Activated CD4-positive, alpha-beta T cell treated with anti-CD3 and anti-CD28 coated beads for 1 hour (primary cell): ENCODE results near the gene PCAT7.
A peak's percentile ranks its signal among the peaks of the same experiment; 100 is the strongest.
"Not testable (repeated sequence)": the region's sequence is repeated elsewhere in the genome, so short reads cannot be mapped to it uniquely, and the experiment has no call there.

Experiments
- DNase-seq: peaks from one replicate; pipeline ENCODE4 v3.0.0-alpha.2; 2020

PCAT7 gene

GRCh38 chr9:94564279-94564678, 9.4 kb downstream of the PCAT7 start:
- not testable (repeated sequence) for DNase-seq

DNA sequence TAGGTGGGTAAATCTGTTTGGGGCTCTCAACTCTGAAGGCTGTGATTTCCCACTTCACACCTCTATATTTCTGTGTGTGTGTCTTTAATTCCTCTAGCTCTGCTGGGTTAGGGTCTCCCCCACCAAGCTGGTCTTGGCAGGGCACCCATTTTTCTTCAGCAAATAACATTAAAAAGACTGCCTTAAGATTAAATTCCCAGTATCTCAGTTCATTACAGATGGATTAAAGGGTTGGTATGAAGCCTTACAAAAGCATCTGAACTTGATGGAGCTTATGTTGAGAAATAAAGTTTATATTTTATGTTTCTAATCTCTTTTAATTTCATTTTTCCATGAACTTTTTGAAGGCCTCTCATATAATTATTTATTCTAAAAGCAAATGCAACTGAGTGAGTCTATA, 11.7 kb downstream of the PCAT7 start:
- no peak for DNase-seq

- DNase-seq = no peak
Measured at GRCh38 chr9:94567271-94567670, 12.4 kb downstream of the PCAT7 start.

- DNase-seq = no peak
Measured at GRCh38 chr9:94568250-94568889, 13.5 kb downstream of the PCAT7 start.

DNA sequence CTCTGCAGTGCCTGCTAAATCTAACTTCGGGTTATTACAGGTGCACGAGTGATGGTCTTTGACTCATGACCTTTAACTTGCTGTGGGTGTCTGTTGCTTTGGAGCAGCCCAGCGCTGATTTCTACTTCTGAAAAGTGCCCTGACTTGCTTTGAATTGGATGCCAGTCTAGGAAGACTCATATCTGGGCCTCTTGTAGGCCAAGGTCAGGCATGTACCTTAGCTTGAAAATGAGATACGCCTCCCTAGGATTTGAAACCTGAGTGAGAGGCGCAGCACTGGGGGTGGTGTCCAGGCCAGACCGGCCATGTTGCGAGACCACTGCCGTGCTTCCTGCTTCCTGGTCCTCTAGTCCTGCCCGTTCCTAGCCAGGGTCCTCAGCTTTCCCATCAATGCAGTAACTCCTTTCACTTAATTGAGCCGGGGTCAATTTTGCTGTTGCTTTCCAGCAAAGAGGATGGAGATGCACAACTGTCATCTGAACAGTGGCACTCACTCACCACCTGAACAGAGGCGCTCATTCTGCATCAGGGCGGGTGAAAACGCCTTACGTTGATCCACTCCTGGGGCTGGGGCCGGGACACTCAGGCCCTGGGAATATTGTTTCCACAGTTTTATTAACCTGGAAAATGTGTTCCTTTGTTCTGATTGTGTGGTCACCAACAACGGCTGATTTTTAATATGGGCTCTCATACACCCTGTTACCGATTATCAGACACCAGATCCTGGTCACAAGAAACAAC, 14.3 kb downstream of the PCAT7 start:
- no peak for DNase-seq

DNA sequence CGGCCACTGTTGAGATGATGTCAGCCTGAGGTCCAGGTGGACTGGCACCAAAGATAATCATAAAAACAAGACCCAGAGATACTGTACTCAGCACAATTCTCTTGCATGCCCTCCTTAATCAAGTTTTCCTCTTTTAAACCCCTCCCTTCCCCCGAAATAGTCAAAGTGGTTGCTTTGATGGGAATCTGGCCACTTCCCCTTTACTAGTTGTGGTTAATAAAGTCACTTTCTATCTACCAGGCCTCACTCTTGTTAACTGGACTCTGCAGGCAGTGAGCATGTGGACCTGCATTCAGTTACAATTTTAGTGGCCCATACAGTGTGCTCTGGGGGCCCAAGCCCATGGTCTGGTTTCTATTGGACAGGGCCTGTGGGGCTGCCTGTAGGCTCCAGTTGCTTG, 21.2 kb downstream of the PCAT7 start:
- DNase-seq = no peak

DNA sequence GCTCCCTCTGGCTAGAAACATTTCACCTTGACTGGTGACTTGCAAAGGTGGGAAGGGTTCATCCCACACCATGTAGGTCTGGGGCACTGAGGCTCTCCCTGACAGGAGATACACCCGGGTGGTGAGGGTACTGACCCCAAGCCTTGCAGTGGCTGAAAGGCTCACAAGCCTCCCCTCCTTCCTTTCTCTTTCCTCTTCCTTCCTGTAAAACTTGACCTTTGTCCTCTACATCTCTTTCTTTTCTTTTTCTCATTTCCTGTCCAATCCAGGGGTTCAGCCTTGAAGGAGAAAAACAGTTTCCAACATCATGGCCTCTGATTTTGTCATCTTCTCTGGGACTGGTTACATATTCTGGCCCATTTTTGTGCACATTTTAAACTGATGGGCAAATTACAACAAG, 22.2 kb downstream of the PCAT7 start:
- no peak for DNase-seq

DNA sequence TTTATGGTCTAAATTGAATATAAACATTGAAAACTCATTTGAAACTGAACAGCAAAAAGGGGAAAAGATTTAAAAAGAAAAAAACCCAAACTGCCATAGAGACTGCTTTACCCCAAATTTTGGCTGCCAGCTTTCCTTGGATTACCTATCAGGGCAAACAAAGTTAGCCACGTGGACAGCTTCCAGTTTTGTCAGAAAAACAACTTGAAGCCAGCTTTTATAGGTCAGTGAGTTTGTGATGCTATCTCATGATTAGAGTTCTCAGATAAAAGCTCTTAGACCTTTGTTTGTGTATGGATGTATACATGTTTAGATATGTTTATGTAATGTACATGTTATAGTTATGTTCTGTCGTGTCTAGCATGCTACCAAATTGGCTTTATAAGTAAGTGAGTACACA, 22.7 kb downstream of the PCAT7 start:
- no peak for DNase-seq

DNA sequence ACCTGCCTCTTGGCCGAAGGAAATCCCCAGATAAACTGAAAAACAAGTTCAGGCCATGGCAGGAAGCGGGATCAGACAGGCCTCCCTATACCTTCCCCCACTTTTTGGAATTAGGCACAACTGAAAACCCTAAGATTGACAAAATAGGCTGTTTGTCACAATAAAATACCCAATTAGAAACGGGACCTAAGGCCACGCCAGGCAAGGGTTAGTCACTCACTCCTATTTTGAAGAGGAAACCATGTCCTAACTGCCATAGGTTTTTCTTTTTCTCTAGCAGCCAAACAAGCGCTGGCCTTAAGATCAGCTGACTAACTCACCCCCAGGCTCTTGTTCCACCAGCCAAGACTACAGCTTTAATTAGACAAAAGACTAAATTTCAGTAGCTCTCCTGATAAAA, 26.8 kb downstream of the PCAT7 start:
- DNase-seq = no peak

DNA sequence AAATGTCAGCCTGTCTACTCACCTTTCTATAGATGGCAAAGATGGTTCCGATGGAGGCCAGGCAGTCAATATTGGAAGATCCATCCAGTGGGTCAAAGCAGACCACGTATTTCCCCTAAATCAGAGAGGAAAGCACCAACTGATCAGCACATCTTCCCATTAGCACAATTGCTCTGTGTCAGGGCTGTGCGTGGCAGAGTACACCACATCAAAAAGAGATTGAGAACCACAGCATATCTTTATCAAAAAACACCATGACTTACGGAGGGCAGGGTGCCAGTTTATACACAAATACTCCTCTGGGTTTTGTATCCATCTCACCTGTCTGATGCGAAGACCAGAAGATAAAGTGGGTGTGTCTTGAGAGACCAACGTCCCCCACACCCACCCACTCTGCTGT, 29.7 kb downstream of the PCAT7 start:
- no peak for DNase-seq

DNA sequence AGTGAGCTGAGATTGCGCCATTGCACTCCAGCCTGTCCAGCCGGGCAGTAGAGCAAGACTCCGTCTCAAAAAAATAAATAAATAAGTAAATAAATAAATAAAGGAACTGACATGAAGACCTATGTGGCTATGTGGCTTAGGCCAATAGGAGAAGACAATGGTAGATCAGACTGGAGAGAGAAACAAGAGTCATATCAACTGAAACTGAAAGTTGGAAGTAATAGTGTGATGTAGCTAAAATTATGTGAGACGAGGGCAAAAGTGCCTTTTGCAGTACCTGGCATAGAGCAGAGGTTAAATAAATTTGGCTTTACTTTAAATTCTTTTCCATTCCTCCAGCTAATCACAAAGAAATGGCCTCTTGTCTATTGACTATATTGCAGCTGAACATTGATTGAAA, 31.4 kb downstream of the PCAT7 start:
- DNase-seq = no peak

DNA sequence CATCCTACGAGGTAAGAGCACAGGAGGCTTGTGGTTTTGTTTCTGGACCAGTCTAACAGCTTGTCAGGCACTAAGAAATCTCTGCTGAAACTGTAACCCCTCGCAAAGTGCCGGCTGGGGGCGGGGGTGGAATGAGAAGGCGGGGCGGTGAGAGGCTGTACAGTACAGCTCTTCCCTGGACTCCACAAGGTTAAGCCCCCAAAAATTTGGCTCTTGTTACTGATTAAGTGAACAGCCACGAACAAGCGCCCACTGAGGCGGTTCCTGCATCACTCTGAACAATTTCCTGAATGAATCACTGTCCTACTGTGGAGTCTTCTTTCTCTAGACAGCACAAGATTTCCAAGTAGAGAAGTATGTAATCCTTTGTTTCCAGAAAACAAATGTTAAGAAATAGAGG, 31.9 kb downstream of the PCAT7 start:
- DNase-seq = no peak

DNA sequence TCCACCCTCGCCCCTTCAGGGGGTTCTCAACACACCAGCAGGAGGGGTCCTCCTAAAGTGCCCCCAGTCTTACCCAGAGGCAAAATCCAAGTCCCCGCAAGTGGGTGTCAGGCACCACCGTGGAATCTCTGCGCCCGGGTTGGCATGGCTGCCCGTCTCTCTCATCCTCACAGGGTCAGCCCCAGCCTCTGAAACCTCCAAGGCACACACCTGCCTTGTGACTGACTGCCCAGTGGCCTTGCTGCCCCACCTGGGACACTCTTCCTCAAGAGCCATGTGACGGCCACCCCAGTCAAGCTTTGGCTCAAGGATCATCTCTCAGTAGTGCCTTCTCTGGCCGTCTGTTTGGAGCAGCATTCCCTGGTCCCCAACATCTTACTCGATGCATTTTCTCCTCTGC, 33.8 kb downstream of the PCAT7 start:
- DNase-seq = no peak

DNA sequence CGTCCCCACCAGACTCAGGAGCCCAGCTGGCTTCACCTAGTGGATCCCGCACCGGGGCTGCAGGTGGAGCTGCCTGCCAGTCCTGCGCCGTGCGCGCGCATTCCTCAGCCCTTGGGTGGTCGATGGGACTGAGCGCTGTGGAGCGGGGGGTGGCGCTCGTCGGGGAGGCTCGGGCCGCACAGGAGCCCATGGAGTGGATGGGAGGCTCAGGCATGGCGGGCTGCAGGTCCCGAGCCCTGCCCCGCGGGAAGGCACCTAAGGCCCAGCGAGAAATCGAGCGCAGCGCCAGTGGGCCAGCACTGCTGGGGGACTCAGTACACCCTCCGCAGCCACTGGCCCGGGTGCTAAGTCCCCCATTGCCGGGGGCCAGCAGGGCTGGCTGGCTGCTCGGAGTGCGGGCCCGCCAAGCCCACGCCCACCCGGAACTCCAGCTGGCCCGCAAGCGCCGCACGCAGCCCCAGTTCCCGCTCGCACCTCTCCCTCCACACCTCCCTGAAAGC, 36.2 kb downstream of the PCAT7 start:
- DNase-seq = not testable (repeated sequence)

DNA sequence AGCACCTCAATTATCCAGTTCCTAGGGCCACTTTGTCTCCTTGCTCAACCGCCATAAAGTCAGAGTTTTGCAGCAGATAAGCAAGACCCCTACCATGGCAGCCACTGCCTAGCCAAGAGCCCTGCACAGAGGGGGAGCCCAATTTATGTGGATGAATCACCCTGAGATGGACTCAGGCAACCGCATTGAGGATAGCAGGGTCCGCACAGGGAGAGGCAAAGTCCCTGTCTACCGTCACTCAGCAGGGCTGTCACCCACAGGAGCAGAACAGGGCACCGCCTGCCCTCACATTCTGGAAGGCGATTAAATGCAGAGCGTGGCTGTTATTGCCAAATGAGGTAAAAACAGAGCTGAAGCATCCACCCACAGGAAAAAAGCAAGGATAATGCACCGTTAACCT, 37.0 kb downstream of the PCAT7 start:
- DNase-seq = no peak

DNA sequence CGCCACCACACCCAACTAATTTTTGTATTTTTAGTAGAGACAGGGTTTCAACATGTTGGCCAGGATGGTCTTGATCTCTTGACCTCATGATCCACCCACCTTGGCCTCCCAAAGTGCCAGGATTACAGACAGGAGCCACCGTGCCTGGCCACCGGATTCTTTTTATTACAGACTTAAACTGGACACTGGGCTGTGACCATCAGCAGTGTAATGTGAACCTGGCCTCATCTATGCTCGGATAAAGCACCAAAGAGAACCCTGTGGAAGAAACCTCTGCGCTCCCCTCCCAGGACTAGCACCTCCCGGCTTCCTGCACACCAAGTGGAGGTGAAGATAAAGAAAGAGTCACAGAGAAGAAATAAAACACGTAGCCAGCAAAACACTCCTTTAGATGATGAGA, 37.8 kb downstream of the PCAT7 start:
- not testable (repeated sequence) for DNase-seq

- DNase-seq = no peak
Measured at GRCh38 chr9:94593459-94594345, 38.8 kb downstream of the PCAT7 start, which contains the start of gene FBP2. Gene FBP2 (minus strand): TSS chr9:94593824. CDS start chr9:94593726, 98 bp downstream.

- DNase-seq = no peak
Measured at GRCh38 chr9:94599102-94599501, 44.2 kb downstream of the PCAT7 start.

DNA sequence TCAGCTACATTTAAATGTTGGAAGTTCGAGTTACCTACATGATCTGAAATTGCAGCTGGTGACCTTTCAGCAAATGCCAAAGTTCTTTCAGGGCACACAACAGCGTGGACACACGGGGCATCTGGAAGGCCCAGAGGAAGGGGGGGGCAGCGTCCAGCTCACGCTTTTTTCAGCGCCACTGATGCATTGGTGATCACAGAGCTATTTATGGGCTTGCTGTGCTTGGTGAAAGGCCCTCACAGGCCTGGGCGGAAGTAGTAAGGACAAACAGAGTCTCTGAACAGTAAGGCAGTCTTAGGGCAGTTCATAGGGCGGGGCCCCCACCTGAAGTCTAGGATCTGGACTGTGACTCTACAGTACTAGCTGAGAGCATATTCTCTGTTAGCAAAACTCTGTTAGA, 45.4 kb downstream of the PCAT7 start:
- DNase-seq = no peak

DNA sequence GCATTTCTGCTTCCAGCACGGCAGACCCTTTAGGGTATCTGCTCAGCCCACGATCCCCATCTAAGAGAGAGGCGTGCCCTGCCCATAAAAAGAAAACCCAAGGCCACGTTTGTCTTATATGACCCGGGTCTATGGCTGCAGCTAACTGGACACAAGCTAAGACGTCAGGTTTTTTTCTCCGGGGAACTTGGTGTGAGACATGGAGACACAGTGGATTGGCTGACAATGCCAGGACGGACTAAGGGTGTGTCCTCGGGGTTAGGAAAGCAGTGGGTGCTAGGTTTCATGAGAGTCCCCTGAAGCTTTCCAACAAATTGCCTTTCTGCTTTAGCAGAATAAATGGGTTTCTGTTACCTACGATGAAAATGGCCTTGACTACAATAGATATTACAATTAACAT, 45.8 kb downstream of the PCAT7 start:
- no peak for DNase-seq

DNA sequence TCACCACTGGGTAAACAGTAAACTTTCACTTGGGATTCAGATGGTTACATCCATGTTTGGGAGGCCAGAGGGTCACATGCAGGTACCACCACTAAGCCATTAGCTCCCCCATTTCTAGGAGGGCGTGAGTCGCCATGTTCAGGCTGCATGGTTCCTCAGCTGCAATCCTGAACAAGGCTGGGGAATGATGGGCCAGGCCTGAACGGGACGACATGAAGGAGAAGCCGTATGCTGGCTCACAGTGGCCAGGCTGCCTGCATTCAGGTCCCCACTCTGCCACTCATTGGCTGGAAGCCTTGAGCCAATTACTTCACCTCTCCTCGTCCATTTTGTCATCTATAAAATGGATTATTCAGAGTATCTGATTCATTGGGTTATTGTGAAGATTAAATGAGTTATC, 47.8 kb downstream of the PCAT7 start:
- DNase-seq = no peak

- DNase-seq = peak; percentile 36
Measured at GRCh38 chr9:94603259-94604160, 48.6 kb downstream of the PCAT7 start.
